K562 (cell line): ENCODE data around the gene TMEM242. TPM values are rescaled to one million over a fixed set of nuclear protein-coding genes. Genes with fewer than 3 reads are reported as not detected.

Source experiments
- BCL6 ChIP-seq: fragments of 250-450 bp; sonication (Bioruptor Pico); IDR thresholded peaks from 2 replicates; pipeline ENCODE4 v1.4.0; 2020
- BRF1 ChIP-seq: IDR thresholded peaks from 3 replicates; pipeline ENCODE4 v1.6.1; 2011; ENCODE audit warnings: borderline replicate concordance, mild to moderate bottlenecking; ENCODE audit not compliant: insufficient read length; ENCODE audit errors: extremely low read depth
- DMBX1 ChIP-seq: fragments of 250-450 bp; sonication (Bioruptor Pico); IDR thresholded peaks from 2 replicates; pipeline ENCODE4 v1.8.0; 2022; ENCODE audit warnings: inconsistent platforms, mild to moderate bottlenecking, moderate library complexity, borderline replicate concordance
- ELF2 ChIP-seq: fragments of 250-450 bp; sonication (Bioruptor Pico); IDR thresholded peaks from 2 replicates; pipeline ENCODE4 v1.5.0; 2021; ENCODE audit warnings: mild to moderate bottlenecking
- ESRRA ChIP-seq: fragments of 450-650 bp; IDR thresholded peaks from 2 replicates; pipeline ENCODE4 v1.6.1; 2014; ENCODE audit warnings: low read depth, mild to moderate bottlenecking, moderate library complexity, borderline replicate concordance
- HDAC6 ChIP-seq: IDR thresholded peaks from 2 replicates; pipeline ENCODE4 v1.6.1; 2012; ENCODE audit warnings: low read depth, mild to moderate bottlenecking, control low read depth, inconsistent platforms, low read length, moderate library complexity
- HMG20A ChIP-seq: fragments of 450-650 bp; formaldehyde crosslinking; conservative IDR thresholded peaks from 2 replicates; pipeline ENCODE4 v1.4.0; 2020; ENCODE audit warnings: mild to moderate bottlenecking, mixed read lengths
- NCOA1 ChIP-seq: fragments of 450-650 bp; IDR thresholded peaks from 2 replicates; pipeline ENCODE4 v1.6.1; 2016; ENCODE audit warnings: low read depth
- NCOA6 ChIP-seq: fragments of 450-650 bp; IDR thresholded peaks from 2 replicates; pipeline ENCODE4 v1.6.1; 2017; ENCODE audit warnings: mild to moderate bottlenecking
- NUFIP1 ChIP-seq: fragments of 450-650 bp; IDR thresholded peaks from 2 replicates; pipeline ENCODE4 v1.6.1; 2018; ENCODE audit not compliant: partially characterized antibody
- PHTF2 ChIP-seq: fragments of 250-450 bp; sonication (Bioruptor Pico); IDR thresholded peaks from 2 replicates; pipeline ENCODE4 v1.5.0; 2021; ENCODE audit warnings: mild to moderate bottlenecking
- POLR2A ChIP-seq: fragments of 450-650 bp; conservative IDR thresholded peaks from 2 replicates; pipeline ENCODE4 v1.6.1; 2016
- RBM15 ChIP-seq: fragments of 200-400 bp; formaldehyde crosslinking; IDR thresholded peaks from 2 replicates; pipeline ENCODE4 v1.6.1; 2018; ENCODE audit warnings: mild to moderate bottlenecking, low read length, moderate library complexity; ENCODE audit not compliant: insufficient read depth
- RUNX1 ChIP-seq: sonication (generic); IDR thresholded peaks from 2 replicates; pipeline ENCODE4 v1.6.1; 2016; ENCODE audit warnings: antibody characterized with exemption, low read depth
- ZNF224 ChIP-seq: sonication (generic); formaldehyde crosslinking; IDR thresholded peaks from 2 replicates; pipeline ENCODE4 v1.8.0; 2022; ENCODE audit warnings: mild to moderate bottlenecking, missing genetic modification reagents
- polyA plus RNA-seq, 8 experiments: library from polyadenylated mRNA; depleted of rRNA in 4 of 8; stranded (reverse) in 5 of 8; unstranded in 3 of 8; fragments of >200 nt; fragmentation: Nextera tagmentation in 2 of 8; fragmentation: Illumina TruSeq in 1 of 8; extraction: Ambion mirVana in 2 of 8; extraction: Trizol in 1 of 8; gene quantifications; 2 replicates each; pipeline versions ENCODE4 v1.2.1 to v1.2.3, GENCODE V29; 2011 to 2014; ENCODE audit warnings: inconsistent platforms in 1 of 8, missing spikeins in 1 of 8
- total RNA-seq, 7 experiments: library from RNA; depleted of rRNA in 6 of 7; stranded (reverse); fragments of >200 nt in 6 of 7; fragmentation: Illumina TruSeq in 2 of 7; extraction: Trizol in 2 of 7; gene quantifications; 2 replicates each; pipeline versions ENCODE4 v1.2.1 to v1.2.3, GENCODE V29; 2011 to 2021; ENCODE audit warnings: low replicate concordance in 1 of 7
- TF ChIP-seq, protein P1 (sequence below): fragments of 450-650 bp; formaldehyde crosslinking; conservative IDR thresholded peaks from 2 replicates; pipeline ENCODE4 v1.4.0; 2022; ENCODE audit warnings: mild to moderate bottlenecking, missing genetic modification characterization
- TF ChIP-seq, protein P2 (sequence below), 2 experiments: fragments of 450-650 bp; conservative IDR thresholded peaks; 2 replicates each; pipeline ENCODE4 v1.6.1; 2017; ENCODE audit warnings: mild to moderate bottlenecking in 2 of 2, moderate library complexity in 2 of 2
- TF ChIP-seq, protein P3 (sequence below): sonication (generic); formaldehyde crosslinking; IDR thresholded peaks from 2 replicates; pipeline ENCODE4 v1.8.1; 2023; ENCODE audit warnings: missing genetic modification reagents, mild to moderate bottlenecking, borderline replicate concordance

The TMEM242 gene
- total and polyA plus RNA-seq, 9 of the 15 experiments (the other 6 are each of a cell fraction or from before 2014, with no cell fraction given): 9.5 to 35.3 (median 16.5) TPM

DNA sequence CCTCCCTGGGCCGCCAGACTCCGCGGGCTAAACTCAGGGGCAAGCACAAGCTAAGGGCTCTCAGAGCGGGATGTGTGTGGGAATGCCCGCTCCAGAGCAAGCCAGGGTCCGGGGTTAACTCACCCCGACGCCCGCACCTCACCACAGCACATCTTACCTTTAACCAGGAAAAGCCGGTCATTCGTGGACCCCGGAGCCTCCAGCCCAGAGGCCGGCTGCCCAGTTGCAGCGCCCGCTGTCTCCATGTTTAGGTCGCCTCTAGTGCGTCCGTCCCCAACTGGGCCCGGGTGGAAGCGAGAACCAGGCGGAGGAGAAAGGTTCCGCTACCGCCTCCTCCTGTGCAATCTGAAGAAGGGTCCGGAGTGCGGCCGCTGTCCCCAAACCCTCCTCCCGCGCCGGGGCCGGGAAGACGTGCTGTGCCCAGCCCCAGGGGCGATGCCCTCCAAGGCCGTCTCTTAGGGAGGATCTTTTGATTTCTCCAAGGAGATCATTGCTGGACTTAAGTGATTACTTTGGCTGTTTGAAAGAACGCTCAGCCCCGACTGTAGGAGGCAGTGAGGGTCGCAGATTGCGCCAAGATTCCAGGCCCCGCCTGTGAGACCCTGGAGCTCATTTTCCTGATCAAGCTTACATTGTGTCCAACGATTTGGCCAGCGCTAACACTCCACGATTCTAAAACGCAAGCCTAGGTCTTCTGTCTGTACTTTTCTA lies at the start of gene TMEM242 (continued):
- peak; percentile 70; the same call in 1 of the 2 replicates for TF ChIP-seq DMBX1 (CRISPR knock-in tag)
- no peak; the same call in 1 of the 2 replicates for TF ChIP-seq RUNX1
- TF ChIP-seq HMG20A (CRISPR knock-in tag): no peak
- TF ChIP-seq, protein P1, sequence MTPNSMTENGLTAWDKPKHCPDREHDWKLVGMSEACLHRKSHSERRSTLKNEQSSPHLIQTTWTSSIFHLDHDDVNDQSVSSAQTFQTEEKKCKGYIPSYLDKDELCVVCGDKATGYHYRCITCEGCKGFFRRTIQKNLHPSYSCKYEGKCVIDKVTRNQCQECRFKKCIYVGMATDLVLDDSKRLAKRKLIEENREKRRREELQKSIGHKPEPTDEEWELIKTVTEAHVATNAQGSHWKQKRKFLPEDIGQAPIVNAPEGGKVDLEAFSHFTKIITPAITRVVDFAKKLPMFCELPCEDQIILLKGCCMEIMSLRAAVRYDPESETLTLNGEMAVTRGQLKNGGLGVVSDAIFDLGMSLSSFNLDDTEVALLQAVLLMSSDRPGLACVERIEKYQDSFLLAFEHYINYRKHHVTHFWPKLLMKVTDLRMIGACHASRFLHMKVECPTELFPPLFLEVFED (CRISPR knock-in tag): no peak
- peak; percentile 99 for TF ChIP-seq NCOA1
- no peak for TF ChIP-seq HDAC6
- peak; percentile 69 for TF ChIP-seq ESRRA
- peak; percentile 100 for TF ChIP-seq POLR2A
- TF ChIP-seq NCOA6: no peak
- TF ChIP-seq BRF1: no peak
- TF ChIP-seq PHTF2: peak; percentile 18; the same call in 1 of the 2 replicates
- peak; percentile 29; the same call in 1 of the 2 replicates for TF ChIP-seq ELF2 (CRISPR knock-in tag)
- TF ChIP-seq, protein P2, sequence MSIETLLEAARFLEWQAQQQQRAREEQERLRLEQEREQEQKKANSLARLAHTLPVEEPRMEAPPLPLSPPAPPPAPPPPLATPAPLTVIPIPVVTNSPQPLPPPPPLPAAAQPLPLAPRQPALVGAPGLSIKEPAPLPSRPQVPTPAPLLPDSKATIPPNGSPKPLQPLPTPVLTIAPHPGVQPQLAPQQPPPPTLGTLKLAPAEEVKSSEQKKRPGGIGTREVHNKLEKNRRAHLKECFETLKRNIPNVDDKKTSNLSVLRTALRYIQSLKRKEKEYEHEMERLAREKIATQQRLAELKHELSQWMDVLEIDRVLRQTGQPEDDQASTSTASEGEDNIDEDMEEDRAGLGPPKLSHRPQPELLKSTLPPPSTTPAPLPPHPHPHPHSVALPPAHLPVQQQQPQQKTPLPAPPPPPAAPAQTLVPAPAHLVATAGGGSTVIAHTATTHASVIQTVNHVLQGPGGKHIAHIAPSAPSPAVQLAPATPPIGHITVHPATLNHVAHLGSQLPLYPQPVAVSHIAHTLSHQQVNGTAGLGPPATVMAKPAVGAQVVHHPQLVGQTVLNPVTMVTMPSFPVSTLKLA (conservative IDR thresholded peaks at IDR 0.05): peak; percentile 85 to 94
- TF ChIP-seq ZNF224 (CRISPR knock-in tag): peak; percentile 57; the same call in 1 of the 2 replicates
- TF ChIP-seq RBM15: no peak
- peak; percentile 75 for TF ChIP-seq NUFIP1
- TF ChIP-seq BCL6 (CRISPR knock-in tag): no peak
- TF ChIP-seq, protein P3, sequence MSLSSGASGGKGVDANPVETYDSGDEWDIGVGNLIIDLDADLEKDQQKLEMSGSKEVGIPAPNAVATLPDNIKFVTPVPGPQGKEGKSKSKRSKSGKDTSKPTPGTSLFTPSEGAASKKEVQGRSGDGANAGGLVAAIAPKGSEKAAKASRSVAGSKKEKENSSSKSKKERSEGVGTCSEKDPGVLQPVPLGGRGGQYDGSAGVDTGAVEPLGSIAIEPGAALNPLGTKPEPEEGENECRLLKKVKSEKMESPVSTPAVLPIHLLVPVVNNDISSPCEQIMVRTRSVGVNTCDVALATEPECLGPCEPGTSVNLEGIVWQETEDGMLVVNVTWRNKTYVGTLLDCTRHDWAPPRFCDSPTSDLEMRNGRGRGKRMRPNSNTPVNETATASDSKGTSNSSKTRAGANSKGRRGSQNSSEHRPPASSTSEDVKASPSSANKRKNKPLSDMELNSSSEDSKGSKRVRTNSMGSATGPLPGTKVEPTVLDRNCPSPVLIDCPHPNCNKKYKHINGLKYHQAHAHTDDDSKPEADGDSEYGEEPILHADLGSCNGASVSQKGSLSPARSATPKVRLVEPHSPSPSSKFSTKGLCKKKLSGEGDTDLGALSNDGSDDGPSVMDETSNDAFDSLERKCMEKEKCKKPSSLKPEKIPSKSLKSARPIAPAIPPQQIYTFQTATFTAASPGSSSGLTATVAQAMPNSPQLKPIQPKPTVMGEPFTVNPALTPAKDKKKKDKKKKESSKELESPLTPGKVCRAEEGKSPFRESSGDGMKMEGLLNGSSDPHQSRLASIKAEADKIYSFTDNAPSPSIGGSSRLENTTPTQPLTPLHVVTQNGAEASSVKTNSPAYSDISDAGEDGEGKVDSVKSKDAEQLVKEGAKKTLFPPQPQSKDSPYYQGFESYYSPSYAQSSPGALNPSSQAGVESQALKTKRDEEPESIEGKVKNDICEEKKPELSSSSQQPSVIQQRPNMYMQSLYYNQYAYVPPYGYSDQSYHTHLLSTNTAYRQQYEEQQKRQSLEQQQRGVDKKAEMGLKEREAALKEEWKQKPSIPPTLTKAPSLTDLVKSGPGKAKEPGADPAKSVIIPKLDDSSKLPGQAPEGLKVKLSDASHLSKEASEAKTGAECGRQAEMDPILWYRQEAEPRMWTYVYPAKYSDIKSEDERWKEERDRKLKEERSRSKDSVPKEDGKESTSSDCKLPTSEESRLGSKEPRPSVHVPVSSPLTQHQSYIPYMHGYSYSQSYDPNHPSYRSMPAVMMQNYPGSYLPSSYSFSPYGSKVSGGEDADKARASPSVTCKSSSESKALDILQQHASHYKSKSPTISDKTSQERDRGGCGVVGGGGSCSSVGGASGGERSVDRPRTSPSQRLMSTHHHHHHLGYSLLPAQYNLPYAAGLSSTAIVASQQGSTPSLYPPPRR (CRISPR knock-in tag): 0 out of 2 replicates have a peak, but pooled peaks have one; percentile 10
